Measurements from ENCODE around the gene MRPS10.

Gene MRPS10

DNA sequence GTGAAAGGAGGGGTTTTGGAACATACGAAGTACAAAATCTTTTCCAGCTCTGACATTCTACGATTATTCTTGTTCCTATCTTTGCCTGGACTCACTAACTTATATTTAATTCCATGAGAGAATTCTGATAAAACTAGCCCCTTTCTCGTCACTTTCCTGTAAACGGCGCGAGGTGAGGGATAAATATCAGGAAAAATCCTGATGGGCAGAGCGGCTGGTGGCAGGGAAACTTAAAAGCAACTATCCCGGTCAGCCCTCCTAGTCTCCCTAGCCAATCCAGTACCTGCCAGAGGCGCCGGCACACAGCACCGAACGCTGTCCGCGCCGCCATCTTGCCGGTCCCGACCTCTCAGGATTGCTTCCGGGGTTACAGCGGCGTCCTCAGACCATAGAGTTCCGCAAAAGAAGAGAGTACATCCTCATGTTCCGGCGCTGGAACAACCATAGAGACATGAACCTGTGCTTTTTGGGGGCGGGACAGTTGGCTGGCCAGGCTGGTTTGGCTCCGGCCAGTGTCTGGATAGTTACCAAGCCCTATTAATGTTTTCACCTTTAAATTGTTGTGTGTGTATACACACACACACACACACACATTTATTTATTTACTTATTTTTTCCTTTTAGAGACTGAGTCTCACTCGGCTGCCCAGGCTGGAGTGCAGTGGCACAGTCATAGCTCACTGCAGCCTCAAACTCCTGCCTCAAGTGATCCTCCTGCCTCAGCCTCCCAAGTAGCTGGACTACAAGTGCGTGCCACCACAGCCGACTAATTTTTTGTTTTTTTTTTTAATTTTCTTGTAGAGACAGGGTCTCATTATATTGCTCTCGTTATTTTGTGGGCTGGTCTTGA lies at the start of gene MRPS10:
MRPS10 (minus strand) TSS at position 343 of the 849 bp plus-strand sequence; CDS start at position 331, 12 bp downstream.
- peak; percentile 96 for DNase-seq

DNA sequence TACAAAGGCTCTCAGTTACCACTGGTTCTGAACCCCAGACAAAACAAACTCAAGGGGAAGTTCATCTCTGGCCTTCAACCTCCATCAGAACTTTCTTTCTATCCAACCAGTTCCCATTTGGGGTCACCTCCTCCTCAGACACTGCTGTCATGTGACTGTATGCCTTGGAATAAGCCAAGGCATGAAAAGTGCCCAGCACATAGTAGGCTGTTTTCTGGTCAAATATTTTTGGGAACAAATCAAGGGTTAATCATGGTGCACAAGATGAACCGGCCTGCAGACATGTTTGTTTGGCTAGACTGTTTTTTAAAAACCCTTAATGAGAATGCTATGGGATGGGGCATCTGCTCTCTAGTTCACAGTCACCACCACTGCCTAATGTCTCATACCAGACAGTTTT lies 48.9 kb upstream of the MRPS10 start:
- no peak for DNase-seq

GRCh38 chr6:42264852-42265390 lies 47.3 kb upstream of the MRPS10 start:
- DNase-seq = no peak

GRCh38 chr6:42264162-42264851 lies 46.6 kb upstream of the MRPS10 start:
- no peak for DNase-seq

DNA sequence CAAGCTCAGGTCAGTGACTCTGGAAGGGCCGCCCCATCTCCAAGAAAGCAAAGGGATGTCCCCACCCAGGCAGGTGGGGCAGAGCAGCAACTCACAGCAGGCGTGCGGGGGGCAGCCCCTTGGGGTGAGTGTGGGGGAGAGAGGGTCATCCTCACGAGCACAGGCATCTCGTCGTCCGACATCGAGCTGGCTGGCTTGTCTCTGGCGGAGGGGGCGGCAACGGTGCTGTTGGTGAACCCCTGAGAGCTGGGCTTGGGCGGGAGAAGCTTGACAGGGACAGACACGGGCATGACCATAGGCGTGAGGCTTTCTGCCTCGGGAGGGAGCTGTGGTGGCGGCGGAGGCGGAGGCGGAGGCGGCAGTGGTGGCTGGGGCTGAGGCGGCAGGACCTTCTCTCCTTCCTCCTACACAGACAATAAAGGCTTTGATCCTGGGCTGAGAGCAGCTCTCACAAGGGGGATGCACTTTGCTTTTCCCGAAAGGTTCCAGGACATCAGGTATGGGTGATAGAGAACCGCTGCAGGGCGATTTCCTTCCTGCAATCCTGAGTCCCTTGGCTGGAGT lies 45.6 kb upstream of the MRPS10 start:
- DNase-seq = peak; percentile 50

DNA sequence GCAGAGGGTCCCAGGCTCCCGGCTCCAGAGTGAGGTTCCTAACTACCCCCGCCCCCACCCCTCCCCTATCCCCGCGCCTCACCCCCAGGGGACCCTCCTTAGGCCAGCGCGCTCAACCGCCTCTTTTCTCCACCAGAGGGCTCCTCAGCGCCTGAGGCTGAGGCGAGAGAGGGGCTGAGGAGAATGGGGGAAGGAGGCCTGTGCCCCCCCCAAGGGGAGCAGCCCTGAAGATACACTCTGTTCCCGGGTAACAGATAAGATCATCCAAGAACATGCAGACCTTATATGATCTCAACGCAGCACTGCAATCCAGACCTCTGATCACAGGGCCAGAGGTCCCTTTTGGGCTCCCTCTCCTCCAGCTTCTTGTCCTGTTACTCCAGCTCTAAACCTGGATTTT lies 43.3 kb upstream of the MRPS10 start:
- DNase-seq = peak; percentile 74

GRCh38 chr6:42260396-42260888 lies 42.8 kb upstream of the MRPS10 start:
- DNase-seq = no peak

DNA sequence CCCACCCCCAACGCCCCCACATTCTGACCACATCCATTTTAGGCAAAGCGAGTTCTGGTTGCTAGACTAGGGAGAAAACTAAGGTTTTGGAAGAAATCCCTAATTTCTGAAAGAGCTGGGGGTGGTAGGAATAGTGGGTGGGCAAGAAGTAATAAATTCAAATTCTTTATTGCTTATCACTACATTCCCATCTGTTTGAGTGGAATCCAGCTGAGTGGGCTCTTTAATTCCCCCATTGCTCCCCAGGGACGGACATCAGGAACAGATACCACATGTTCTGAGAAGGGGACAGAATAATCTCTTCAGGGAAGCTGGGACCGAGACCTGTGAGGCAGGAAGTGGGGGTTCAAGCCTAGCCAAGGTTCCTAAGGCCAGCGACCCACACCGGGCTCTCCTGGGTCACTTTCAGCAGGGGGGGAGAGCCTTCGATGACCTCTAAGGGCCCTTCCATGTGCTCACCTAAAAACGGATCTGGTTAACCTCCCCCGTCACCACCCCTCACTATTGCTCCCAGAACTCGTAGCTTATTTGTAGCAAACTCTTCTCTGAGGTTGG lies 42.3 kb upstream of the MRPS10 start:
- DNase-seq = peak; percentile 14

DNA sequence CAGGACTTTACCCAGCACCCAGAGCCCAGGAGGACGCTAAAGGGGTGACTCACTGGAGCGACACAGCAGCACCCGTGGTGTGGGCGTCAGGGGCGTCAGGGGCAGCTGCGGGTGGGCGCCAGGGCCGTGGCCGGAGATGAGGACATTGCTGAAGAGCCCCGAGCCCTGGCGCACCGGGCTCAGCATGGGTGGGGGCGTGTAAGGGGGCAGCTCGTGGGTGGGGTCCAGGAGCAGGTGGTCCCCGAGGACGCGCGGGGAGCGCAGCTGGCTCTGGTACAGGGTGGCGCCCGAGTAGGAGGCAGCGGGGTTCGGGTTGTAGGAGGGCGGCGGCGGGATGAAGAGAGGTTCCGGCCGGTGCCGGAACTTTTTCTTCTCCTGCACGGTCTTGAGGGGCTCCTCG lies 41.6 kb upstream of the MRPS10 start:
- peak; percentile 51 for DNase-seq

GRCh38 chr6:42257614-42258013 lies 40.0 kb upstream of the MRPS10 start:
- DNase-seq = peak; percentile 36

- DNase-seq = peak; percentile 13
Measured at GRCh38 chr6:42257063-42257462, 39.4 kb upstream of the MRPS10 start.

GRCh38 chr6:42255050-42255449 lies 37.4 kb upstream of the MRPS10 start:
- no peak for DNase-seq

GRCh38 chr6:42254505-42254904 lies 36.8 kb upstream of the MRPS10 start:
- peak; percentile 22 for DNase-seq

DNA sequence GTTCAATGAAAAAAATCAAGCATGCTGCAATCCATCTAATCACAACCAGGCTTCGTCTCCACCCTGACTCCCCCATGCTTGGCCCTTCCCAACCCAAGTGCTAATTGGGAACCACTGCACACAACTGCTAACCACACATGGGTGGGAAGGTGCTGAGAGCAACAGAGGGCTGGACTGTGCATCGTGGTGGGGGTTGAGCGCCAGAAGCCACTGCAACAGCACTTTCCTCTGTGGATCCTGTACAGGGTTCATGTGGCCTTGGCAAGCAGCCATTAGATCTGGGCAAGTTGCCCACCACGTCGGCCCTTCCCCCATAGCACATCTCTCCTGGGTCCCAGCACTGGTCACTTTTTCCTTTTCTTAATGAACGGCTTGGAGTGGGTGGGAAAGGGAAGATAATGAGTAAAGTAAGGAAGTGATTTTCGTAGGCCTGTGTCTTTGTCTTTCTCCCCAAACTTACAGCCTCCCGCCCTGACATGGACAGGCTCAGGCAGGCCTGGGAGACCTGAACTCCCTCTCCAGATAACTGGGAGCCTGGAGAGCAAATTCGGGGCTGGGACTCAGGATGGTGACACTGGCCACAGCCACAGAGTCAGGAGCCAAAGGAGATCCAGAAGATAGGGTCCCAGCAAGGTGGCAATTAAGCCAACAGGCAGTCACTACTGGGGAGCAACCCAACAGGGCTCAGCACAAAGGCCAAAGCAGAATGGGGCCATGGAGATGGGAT lies 34.4 kb upstream of the MRPS10 start:
- DNase-seq = peak; percentile 37

GRCh38 chr6:42251500-42251899 lies 33.8 kb upstream of the MRPS10 start:
- no peak for DNase-seq

GRCh38 chr6:42250274-42250931 lies 32.7 kb upstream of the MRPS10 start:
- DNase-seq = peak; percentile 19

DNA sequence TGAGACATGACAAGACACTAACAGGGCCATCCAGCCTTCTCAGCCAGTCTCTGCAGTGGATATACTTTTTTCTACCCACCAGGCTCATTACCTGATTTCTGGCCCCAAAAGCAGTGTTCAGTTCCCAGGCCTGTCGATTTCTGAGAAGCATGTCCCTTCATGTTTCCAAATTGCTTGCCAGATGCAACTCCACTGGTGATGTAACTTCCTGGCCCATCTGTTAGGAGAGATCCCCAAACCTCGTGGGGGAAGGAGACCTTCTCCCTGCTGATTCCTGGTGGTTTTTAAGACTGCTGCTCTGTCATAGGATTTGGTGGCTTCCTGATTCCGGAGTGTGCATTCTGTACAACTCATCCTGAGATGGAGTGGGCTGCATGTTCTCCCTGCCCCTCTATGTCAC lies 31.6 kb upstream of the MRPS10 start:
- no peak for DNase-seq

DNA sequence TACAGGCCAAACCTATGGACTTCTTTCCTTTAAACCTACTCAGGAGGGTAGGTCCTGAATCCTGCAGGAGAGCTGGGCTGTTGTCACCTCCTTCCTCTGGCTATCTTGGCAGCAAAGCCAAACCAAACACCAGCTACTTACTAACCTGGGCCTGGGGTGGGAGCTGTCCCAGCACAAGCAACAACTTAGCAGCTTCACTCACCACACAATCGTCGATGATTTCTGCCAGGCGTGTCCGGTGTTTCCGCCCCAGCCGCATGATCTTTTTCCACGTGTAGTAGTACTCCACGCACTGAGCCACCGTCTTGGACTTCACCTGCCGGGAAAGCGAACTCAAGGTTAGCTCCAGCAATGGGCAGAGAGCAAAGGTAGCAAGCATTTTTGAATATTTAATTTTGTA lies 25.4 kb upstream of the MRPS10 start:
- peak; percentile 27 for DNase-seq

DNA sequence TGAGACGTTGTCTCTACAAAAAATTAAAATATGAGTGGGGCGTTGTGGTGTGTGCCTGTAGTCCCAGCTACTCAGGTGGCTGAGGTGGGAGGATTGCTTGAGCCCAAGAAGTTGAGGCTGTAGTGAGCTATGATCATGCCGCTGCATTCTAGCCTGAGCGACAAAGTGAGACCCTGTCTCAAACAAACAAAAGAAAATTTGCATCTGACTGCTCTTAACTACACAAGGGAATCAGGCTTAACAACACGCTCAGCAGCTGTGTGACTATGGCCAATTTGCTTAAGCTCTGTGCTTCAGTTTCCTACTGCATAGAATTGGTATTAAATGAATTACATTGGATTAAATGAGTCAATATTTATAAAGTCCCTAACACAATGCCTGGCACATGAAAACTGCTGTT lies 24.3 kb upstream of the MRPS10 start:
- DNase-seq = no peak

- peak; percentile 17 for DNase-seq
Measured at GRCh38 chr6:42239736-42240375, 22.2 kb upstream of the MRPS10 start.

GRCh38 chr6:42239333-42239732 lies 21.7 kb upstream of the MRPS10 start:
- DNase-seq = peak; percentile 21

Measured in activated effector memory CD4-positive, alpha-beta T cell treated with anti-CD3 and anti-CD28 coated beads, Interleukin-2, amount 50 U/mL, for 16 hours (primary cell).